ENCODE measurements around the gene ROBO3.

Gene ROBO3

DNA sequence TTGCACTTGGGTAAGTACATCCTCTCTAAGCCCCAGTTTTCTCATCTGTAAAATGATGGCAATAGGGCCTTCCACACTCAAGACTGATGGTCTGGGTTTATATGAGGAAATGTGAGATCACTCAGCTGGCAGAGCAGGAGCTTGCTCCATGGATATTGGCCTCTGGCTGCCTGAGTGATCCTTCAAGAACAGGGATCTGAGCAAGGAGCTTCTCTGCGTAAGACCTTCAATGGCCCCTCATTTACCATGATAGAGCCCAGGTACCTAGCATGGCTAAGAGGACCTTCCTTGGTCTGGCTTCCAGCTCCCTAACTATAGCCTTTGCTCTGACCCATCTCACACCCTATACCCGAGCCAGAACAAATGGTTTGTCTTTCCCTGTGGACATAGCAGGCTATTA is 26.9 kb downstream of the ROBO3 start:
- no peak overlapping the region for H3K9ac ChIP-seq (ENCODE audit: low read length)
- no peak overlapping the region for H3K27ac ChIP-seq (ENCODE audit: low read depth, low read length, poor library complexity, severe bottlenecking)
- H3K4me1 ChIP-seq (ENCODE audit: insufficient read depth, low read length, severe bottlenecking) = no peaks in the 10 kb centered on the region
- 0 out of 2 replicates have a peak, but pooled peaks cover 2% of the 10 kb centered on the region for H3K27me3 ChIP-seq (ENCODE audit: insufficient read depth, low read length)
- H3F3A ChIP-seq (ENCODE audit: insufficient read depth, low read length) = no peaks in the 10 kb centered on the region
- no peaks in the 10 kb centered on the region for H3K79me2 ChIP-seq (ENCODE audit: insufficient read depth, low read length)
- no peaks in the 10 kb centered on the region for H3K9me2 ChIP-seq (ENCODE audit: low read depth, low read length)
- no peaks in the 10 kb centered on the region for H3K36me3 ChIP-seq (ENCODE audit: insufficient read depth, low read length)
- H2AFZ ChIP-seq (ENCODE audit: low read length) = no peak overlapping the region
- no peaks in the 10 kb centered on the region for H3K9me3 ChIP-seq (ENCODE audit: low read length)
- H3K4me3 ChIP-seq (ENCODE audit: low read depth, low read length, poor library complexity, severe bottlenecking) = no peak overlapping the region
- H4K20me1 ChIP-seq (ENCODE audit: insufficient read depth, low read length) = no peaks in the 10 kb centered on the region
- H3K4me2 ChIP-seq (ENCODE audit: low read length) = no peak overlapping the region
- TF ChIP-seq CTCF (IDR thresholded peaks at IDR 0.05; ENCODE audit: low read length) (no peak), EZH2 (IDR thresholded peaks at IDR 0.05; ENCODE audit: borderline replicate concordance, low read length) (no peak)

- Histone ChIP-seq H3F3A (ENCODE audit: insufficient read depth, low read length) (no peaks in the 10 kb centered on the region), H3K9me2 (ENCODE audit: low read depth, low read length) (no peaks in the 10 kb centered on the region), H2AFZ (ENCODE audit: low read length) (no peak overlapping the region), H3K4me1 (ENCODE audit: insufficient read depth, low read length, severe bottlenecking) (no peaks in the 10 kb centered on the region), H3K9ac (ENCODE audit: low read length) (no peak overlapping the region), H3K4me3 (ENCODE audit: low read depth, low read length, poor library complexity, severe bottlenecking) (no peak overlapping the region), H3K9me3 (ENCODE audit: low read length) (no peaks in the 10 kb centered on the region), H3K27me3 (ENCODE audit: insufficient read depth, low read length) (0 out of 2 replicates have a peak, but pooled peaks cover 2% of the 10 kb centered on the region), H3K27ac (ENCODE audit: low read depth, low read length, poor library complexity, severe bottlenecking) (no peak overlapping the region), H3K79me2 (ENCODE audit: insufficient read depth, low read length) (no peaks in the 10 kb centered on the region), H3K36me3 (ENCODE audit: insufficient read depth, low read length) (no peaks in the 10 kb centered on the region), H3K4me2 (ENCODE audit: low read length) (no peak overlapping the region), H4K20me1 (ENCODE audit: insufficient read depth, low read length) (no peaks in the 10 kb centered on the region)
- TF ChIP-seq EZH2 (IDR thresholded peaks at IDR 0.05; ENCODE audit: borderline replicate concordance, low read length) (no peak), CTCF (IDR thresholded peaks at IDR 0.05; ENCODE audit: low read length) (no peak)
These were observed 27.7 kb downstream of the ROBO3 start for GRCh38 chr11:124892750-124893454.

DNA sequence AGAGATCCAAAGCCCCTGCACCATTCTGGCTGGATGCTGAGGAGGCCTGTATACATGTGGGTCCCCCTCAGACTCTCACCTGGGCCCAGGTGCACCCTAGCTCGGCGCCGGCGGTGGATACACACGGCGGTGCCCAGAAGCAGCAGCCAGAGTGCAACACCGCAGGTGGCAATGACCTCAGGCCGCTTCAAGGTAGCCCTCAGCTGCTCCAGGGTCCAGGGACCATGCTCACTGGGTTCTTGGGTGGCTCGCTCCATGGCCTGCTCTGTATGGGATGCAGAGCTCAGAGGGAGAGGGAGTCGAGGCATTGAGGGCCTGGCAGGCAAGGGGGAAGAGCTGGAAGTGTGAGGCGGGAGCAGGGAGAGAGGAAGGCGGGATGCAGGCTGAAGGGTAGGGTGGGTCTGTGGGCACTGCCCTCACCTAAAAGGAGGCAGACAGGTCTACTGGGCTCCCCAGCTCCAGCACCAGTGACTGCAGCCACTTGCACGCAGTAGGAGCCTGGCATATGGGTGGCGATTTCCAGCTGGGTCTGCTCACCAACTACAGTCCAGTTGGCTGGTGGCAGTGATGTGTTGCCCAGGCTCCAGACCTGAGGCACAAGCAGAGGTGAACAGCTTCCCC is 28.7 kb downstream of the ROBO3 start:
- Histone ChIP-seq H3K36me3 (ENCODE audit: insufficient read depth, low read length) (no peaks in the 10 kb centered on the region), H3K9ac (ENCODE audit: low read length) (no peak overlapping the region), H3K9me3 (ENCODE audit: low read length) (no peaks in the 10 kb centered on the region), H2AFZ (ENCODE audit: low read length) (no peak overlapping the region), H3K27ac (ENCODE audit: low read depth, low read length, poor library complexity, severe bottlenecking) (no peak overlapping the region), H3K27me3 (ENCODE audit: insufficient read depth, low read length) (0 out of 2 replicates have a peak, but pooled peaks cover 2% of the 10 kb centered on the region), H3K79me2 (ENCODE audit: insufficient read depth, low read length) (no peaks in the 10 kb centered on the region), H3F3A (ENCODE audit: insufficient read depth, low read length) (no peaks in the 10 kb centered on the region), H3K4me2 (ENCODE audit: low read length) (no peak overlapping the region), H3K4me1 (ENCODE audit: insufficient read depth, low read length, severe bottlenecking) (no peaks in the 10 kb centered on the region), H3K9me2 (ENCODE audit: low read depth, low read length) (no peaks in the 10 kb centered on the region), H4K20me1 (ENCODE audit: insufficient read depth, low read length) (no peaks in the 10 kb centered on the region), H3K4me3 (ENCODE audit: low read depth, low read length, poor library complexity, severe bottlenecking) (no peak overlapping the region)
- TF ChIP-seq CTCF (IDR thresholded peaks at IDR 0.05; ENCODE audit: low read length) = no peak
- TF ChIP-seq EZH2 (IDR thresholded peaks at IDR 0.05; ENCODE audit: borderline replicate concordance, low read length) = no peak

Data from OCI-LY1 (cell line).